ENCODE results near the gene DTNB. TPM values are rescaled to one million over a fixed set of nuclear protein-coding genes. Genes with fewer than 3 reads are reported as not detected.

Gene DTNB
- polyA plus RNA-seq, 1 donor from 2014 or later, result 22.5 TPM

DNA sequence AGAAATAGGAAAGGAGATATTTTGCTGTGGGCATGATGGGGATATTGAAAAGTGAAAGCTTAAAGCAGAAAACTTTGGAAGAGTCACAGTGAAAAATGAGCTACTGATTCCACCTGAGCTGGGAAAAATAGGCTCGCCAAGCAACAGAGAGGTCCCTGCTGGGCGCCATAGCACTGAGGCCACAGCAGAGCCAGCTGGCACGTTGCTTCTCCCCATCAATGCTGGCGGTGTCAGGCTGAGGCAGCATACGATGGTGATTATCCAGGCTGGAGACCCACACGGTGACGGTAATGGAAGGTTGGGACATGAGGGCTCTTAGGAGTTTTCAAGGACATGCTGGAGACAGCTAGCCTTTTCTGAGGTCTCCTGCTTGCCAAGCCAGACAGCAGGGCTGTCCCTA lies 25.8 kb upstream of the DTNB start:
- Histone ChIP-seq H3F3A (ENCODE audit: insufficient read depth, low read length, poor library complexity, severe bottlenecking) (no peaks in the 10 kb centered on the region), H3K36me3 (ENCODE audit: insufficient read depth, low read length) (no peaks in the 10 kb centered on the region), H4K20me1 (ENCODE audit: insufficient read depth) (no peaks in the 10 kb centered on the region), H3K79me2 (replicated peaks; ENCODE audit: insufficient read depth, low read length) (no peaks in the 10 kb centered on the region), H3K9me3 (ENCODE audit: low read length) (no peaks in the 10 kb centered on the region), H3K9ac (ENCODE audit: low read length) (no peak overlapping the region), H2AFZ (ENCODE audit: low read depth, low read length) (no peak overlapping the region), H3K4me3 (ENCODE audit: low read length) (no peak overlapping the region), H3K4me2 (ENCODE audit: low read length) (no peak overlapping the region), H3K27me3 (ENCODE audit: insufficient read depth, low read depth, low read length) (no peaks in the 10 kb centered on the region), H3K27ac (ENCODE audit: low read length) (no peak overlapping the region), H3K9me2 (ENCODE audit: insufficient read depth, low read length) (no peaks in the 10 kb centered on the region)
- TF ChIP-seq TAF1 (IDR thresholded peaks at IDR 0.05; ENCODE audit: low read depth) (no peak), RAD21 (conservative IDR thresholded peaks at IDR 0.05) (no peak), EP300 (conservative IDR thresholded peaks at IDR 0.05; ENCODE audit: poor library complexity, severe bottlenecking) (no peak), POLR2AphosphoS5 (IDR thresholded peaks at IDR 0.05) (no peak), EZH2 (IDR thresholded peaks at IDR 0.05; ENCODE audit: borderline replicate concordance, insufficient read depth, low read length, poor library complexity, severe bottlenecking) (no peak), SMC3 (conservative IDR thresholded peaks at IDR 0.05; ENCODE audit: poor library complexity) (no peak), MXI1 (conservative IDR thresholded peaks at IDR 0.05; ENCODE audit: poor library complexity, severe bottlenecking) (no peak)
- TF ChIP-seq, protein P1, sequence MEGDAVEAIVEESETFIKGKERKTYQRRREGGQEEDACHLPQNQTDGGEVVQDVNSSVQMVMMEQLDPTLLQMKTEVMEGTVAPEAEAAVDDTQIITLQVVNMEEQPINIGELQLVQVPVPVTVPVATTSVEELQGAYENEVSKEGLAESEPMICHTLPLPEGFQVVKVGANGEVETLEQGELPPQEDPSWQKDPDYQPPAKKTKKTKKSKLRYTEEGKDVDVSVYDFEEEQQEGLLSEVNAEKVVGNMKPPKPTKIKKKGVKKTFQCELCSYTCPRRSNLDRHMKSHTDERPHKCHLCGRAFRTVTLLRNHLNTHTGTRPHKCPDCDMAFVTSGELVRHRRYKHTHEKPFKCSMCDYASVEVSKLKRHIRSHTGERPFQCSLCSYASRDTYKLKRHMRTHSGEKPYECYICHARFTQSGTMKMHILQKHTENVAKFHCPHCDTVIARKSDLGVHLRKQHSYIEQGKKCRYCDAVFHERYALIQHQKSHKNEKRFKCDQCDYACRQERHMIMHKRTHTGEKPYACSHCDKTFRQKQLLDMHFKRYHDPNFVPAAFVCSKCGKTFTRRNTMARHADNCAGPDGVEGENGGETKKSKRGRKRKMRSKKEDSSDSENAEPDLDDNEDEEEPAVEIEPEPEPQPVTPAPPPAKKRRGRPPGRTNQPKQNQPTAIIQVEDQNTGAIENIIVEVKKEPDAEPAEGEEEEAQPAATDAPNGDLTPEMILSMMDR (IDR thresholded peaks at IDR 0.05; ENCODE audit: poor library complexity, severe bottlenecking), result no peak
- TF ChIP-seq, protein P2, sequence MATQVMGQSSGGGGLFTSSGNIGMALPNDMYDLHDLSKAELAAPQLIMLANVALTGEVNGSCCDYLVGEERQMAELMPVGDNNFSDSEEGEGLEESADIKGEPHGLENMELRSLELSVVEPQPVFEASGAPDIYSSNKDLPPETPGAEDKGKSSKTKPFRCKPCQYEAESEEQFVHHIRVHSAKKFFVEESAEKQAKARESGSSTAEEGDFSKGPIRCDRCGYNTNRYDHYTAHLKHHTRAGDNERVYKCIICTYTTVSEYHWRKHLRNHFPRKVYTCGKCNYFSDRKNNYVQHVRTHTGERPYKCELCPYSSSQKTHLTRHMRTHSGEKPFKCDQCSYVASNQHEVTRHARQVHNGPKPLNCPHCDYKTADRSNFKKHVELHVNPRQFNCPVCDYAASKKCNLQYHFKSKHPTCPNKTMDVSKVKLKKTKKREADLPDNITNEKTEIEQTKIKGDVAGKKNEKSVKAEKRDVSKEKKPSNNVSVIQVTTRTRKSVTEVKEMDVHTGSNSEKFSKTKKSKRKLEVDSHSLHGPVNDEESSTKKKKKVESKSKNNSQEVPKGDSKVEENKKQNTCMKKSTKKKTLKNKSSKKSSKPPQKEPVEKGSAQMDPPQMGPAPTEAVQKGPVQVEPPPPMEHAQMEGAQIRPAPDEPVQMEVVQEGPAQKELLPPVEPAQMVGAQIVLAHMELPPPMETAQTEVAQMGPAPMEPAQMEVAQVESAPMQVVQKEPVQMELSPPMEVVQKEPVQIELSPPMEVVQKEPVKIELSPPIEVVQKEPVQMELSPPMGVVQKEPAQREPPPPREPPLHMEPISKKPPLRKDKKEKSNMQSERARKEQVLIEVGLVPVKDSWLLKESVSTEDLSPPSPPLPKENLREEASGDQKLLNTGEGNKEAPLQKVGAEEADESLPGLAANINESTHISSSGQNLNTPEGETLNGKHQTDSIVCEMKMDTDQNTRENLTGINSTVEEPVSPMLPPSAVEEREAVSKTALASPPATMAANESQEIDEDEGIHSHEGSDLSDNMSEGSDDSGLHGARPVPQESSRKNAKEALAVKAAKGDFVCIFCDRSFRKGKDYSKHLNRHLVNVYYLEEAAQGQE (IDR thresholded peaks at IDR 0.05; ENCODE audit: borderline replicate concordance), result no peak

DNA sequence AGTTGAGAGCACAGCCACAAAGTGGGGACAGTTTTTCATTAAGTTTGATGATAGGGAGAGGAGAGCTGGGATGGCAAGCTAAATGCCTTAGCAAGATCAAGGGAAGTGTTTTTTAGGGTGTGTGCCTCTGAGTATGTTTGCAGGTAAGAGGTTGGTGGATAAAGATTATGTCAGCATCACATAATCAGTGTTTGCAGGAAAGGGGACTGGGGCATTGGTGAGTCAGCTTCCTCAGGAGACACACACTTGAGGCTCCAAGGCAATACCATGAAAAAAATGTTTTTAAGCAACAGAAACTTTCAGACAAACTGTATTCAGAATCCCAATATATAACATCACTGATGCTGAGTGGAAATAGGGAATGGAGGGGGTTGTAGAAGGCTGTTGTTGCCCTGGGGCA lies 25.4 kb upstream of the DTNB start:
- Histone ChIP-seq H3K4me3 (ENCODE audit: low read length) (no peak overlapping the region), H3K4me2 (ENCODE audit: low read length) (no peak overlapping the region), H4K20me1 (ENCODE audit: insufficient read depth) (no peaks in the 10 kb centered on the region), H3F3A (ENCODE audit: insufficient read depth, low read length, poor library complexity, severe bottlenecking) (no peaks in the 10 kb centered on the region), H3K27ac (ENCODE audit: low read length) (no peak overlapping the region), H3K27me3 (ENCODE audit: insufficient read depth, low read depth, low read length) (no peaks in the 10 kb centered on the region), H3K9ac (ENCODE audit: low read length) (no peak overlapping the region), H3K36me3 (ENCODE audit: insufficient read depth, low read length) (no peaks in the 10 kb centered on the region), H3K9me2 (ENCODE audit: insufficient read depth, low read length) (no peaks in the 10 kb centered on the region), H3K9me3 (ENCODE audit: low read length) (no peaks in the 10 kb centered on the region), H2AFZ (ENCODE audit: low read depth, low read length) (no peak overlapping the region), H3K79me2 (replicated peaks; ENCODE audit: insufficient read depth, low read length) (no peaks in the 10 kb centered on the region)
- TF ChIP-seq, protein P1 (IDR thresholded peaks at IDR 0.05; ENCODE audit: poor library complexity, severe bottlenecking), result no peak
- TF ChIP-seq, protein P2 (IDR thresholded peaks at IDR 0.05; ENCODE audit: borderline replicate concordance), result no peak
- no peak for TF ChIP-seq MXI1 (conservative IDR thresholded peaks at IDR 0.05; ENCODE audit: poor library complexity, severe bottlenecking)
- TF ChIP-seq POLR2AphosphoS5 (IDR thresholded peaks at IDR 0.05), result no peak
- no peak for TF ChIP-seq EP300 (conservative IDR thresholded peaks at IDR 0.05; ENCODE audit: poor library complexity, severe bottlenecking)
- no peak for TF ChIP-seq SMC3 (conservative IDR thresholded peaks at IDR 0.05; ENCODE audit: poor library complexity)
- no peak for TF ChIP-seq RAD21 (conservative IDR thresholded peaks at IDR 0.05)
- no peak for TF ChIP-seq TAF1 (IDR thresholded peaks at IDR 0.05; ENCODE audit: low read depth)
- TF ChIP-seq EZH2 (IDR thresholded peaks at IDR 0.05; ENCODE audit: borderline replicate concordance, insufficient read depth, low read length, poor library complexity, severe bottlenecking), result no peak
